ENCODE data around the gene URB1.

The URB1 gene

GRCh38 chr21:32301596-32301995, 91.2 kb downstream of the URB1 start:
- TF ChIP-seq, protein P1, sequence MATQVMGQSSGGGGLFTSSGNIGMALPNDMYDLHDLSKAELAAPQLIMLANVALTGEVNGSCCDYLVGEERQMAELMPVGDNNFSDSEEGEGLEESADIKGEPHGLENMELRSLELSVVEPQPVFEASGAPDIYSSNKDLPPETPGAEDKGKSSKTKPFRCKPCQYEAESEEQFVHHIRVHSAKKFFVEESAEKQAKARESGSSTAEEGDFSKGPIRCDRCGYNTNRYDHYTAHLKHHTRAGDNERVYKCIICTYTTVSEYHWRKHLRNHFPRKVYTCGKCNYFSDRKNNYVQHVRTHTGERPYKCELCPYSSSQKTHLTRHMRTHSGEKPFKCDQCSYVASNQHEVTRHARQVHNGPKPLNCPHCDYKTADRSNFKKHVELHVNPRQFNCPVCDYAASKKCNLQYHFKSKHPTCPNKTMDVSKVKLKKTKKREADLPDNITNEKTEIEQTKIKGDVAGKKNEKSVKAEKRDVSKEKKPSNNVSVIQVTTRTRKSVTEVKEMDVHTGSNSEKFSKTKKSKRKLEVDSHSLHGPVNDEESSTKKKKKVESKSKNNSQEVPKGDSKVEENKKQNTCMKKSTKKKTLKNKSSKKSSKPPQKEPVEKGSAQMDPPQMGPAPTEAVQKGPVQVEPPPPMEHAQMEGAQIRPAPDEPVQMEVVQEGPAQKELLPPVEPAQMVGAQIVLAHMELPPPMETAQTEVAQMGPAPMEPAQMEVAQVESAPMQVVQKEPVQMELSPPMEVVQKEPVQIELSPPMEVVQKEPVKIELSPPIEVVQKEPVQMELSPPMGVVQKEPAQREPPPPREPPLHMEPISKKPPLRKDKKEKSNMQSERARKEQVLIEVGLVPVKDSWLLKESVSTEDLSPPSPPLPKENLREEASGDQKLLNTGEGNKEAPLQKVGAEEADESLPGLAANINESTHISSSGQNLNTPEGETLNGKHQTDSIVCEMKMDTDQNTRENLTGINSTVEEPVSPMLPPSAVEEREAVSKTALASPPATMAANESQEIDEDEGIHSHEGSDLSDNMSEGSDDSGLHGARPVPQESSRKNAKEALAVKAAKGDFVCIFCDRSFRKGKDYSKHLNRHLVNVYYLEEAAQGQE (IDR thresholded peaks at IDR 0.05; ENCODE audit: insufficient read depth in 1 of 2, low read depth in 2 of 2, low read length in 2 of 2), result no peak
- TF ChIP-seq FOXP2 (optimal IDR thresholded peaks at IDR 0.05; ENCODE audit: borderline replicate concordance, extremely low read depth, extremely low read length, insufficient read depth) (no peak), TAF1 (IDR thresholded peaks at IDR 0.05; ENCODE audit: borderline replicate concordance, insufficient read depth, low read length) (no peak), POLR2AphosphoS5 (IDR thresholded peaks at IDR 0.05; ENCODE audit: low read depth, low read length) (no peak)

- TF ChIP-seq TAF1 (IDR thresholded peaks at IDR 0.05; ENCODE audit: borderline replicate concordance, insufficient read depth, low read length) (no peak), FOXP2 (optimal IDR thresholded peaks at IDR 0.05; ENCODE audit: borderline replicate concordance, extremely low read depth, extremely low read length, insufficient read depth) (no peak), SIN3A (IDR thresholded peaks at IDR 0.05; ENCODE audit: borderline replicate concordance, insufficient read depth, low read length) (no peak), POLR2AphosphoS5 (IDR thresholded peaks at IDR 0.05; ENCODE audit: low read depth, low read length) (no peak)
- TF ChIP-seq, protein P1 (IDR thresholded peaks at IDR 0.05; ENCODE audit: insufficient read depth in 1 of 2, low read depth in 2 of 2, low read length in 2 of 2), result no peak
These were observed 92.6 kb downstream of the URB1 start for GRCh38 chr21:32300117-32300681.

- no peak for TF ChIP-seq SIN3A (IDR thresholded peaks at IDR 0.05; ENCODE audit: borderline replicate concordance, insufficient read depth, low read length)
- TF ChIP-seq, protein P1 (IDR thresholded peaks at IDR 0.05; ENCODE audit: insufficient read depth in 1 of 2, low read depth in 2 of 2, low read length in 2 of 2), result no peak
- TF ChIP-seq POLR2AphosphoS5 (IDR thresholded peaks at IDR 0.05; ENCODE audit: low read depth, low read length), result no peak
- TF ChIP-seq TAF1 (IDR thresholded peaks at IDR 0.05; ENCODE audit: borderline replicate concordance, insufficient read depth, low read length), result no peak
- TF ChIP-seq FOXP2 (optimal IDR thresholded peaks at IDR 0.05; ENCODE audit: borderline replicate concordance, extremely low read depth, extremely low read length, insufficient read depth), result no peak
These were observed 93.1 kb downstream of the URB1 start for GRCh38 chr21:32299695-32300094.

DNA sequence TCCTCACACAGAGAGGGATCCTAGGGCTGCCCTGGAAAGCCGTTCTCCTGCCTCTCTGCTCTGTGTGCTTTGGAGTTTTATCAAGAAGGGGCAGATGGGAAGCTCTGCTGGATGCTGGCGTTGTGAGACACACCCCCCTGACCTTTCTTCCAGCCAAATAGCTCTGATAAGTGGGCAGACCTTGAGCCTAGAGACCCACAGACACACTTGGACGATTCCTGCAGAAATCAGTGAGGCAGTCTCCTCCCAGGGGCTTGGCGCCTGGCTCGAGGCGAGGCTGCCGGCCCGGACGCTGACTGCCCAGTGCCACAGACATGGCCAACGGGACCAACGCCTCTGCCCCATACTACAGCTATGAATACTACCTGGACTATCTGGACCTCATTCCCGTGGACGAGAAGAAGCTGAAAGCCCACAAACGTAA, 94.1 kb downstream of the URB1 start, which contains the start of gene MRAP:
TSS of gene MRAP (plus strand) at position 198 of the 424 bp plus-strand sequence. CDS start at position 315, 117 bp downstream.
- no peak for TF ChIP-seq POLR2AphosphoS5 (IDR thresholded peaks at IDR 0.05; ENCODE audit: low read depth, low read length)
- TF ChIP-seq, protein P1 (IDR thresholded peaks at IDR 0.05; ENCODE audit: insufficient read depth in 1 of 2, low read depth in 2 of 2, low read length in 2 of 2), result no peak
- TF ChIP-seq FOXP2 (optimal IDR thresholded peaks at IDR 0.05; ENCODE audit: borderline replicate concordance, extremely low read depth, extremely low read length, insufficient read depth), result no peak
- no peak for TF ChIP-seq SIN3A (IDR thresholded peaks at IDR 0.05; ENCODE audit: borderline replicate concordance, insufficient read depth, low read length)
- TF ChIP-seq TAF1 (IDR thresholded peaks at IDR 0.05; ENCODE audit: borderline replicate concordance, insufficient read depth, low read length), result no peak
